Pancreas (tissue), 10 donors: ENCODE data around the gene TRAPPC6A. TPM values are rescaled to one million over a fixed set of nuclear protein-coding genes. Genes with fewer than 3 reads are reported as not detected.

ENCODE experiments used
- ATAC-seq, 4 donors: fragments of 200-7000 bp; cut with Tn5 transposase; one replicate each; pipeline versions ENCODE4 v1.8.0 to v1.9.1; 2020; ENCODE audit warnings: mild to moderate bottlenecking in 4 of 4, moderate library complexity in 4 of 4
- DNase-seq, 6 donors: peaks; one replicate each; pipeline ENCODE4 v3.0.0-alpha.2; 2020
- FAIRE-seq: peaks from 2 replicates; lab custom pipeline; 2012; peaks lifted over from hg19 to GRCh38; lab: Jason Lieb, UNC
- H3K27ac ChIP-seq, 4 donors: fragments of 200-600 bp; sonication (generic); 1 replicate in 3 of 4; 2 replicates in 1 of 4; pipeline versions ENCODE4 v1.5.0 to v1.8.0; 2020
- H3K27me3 ChIP-seq, 4 donors: fragments of 200-600 bp; one replicate each; pipeline ENCODE4 v1.8.0; 2021
- H3K36me3 ChIP-seq, 3 donors: fragments of 200-600 bp; sonication (generic) in 1 of 3; one replicate each; pipeline versions ENCODE4 v1.5.0 to v1.8.0; 2020 to 2021
- H3K4me1 ChIP-seq, 3 donors: fragments of 200-600 bp; one replicate each; pipeline ENCODE4 v1.8.0; 2021
- H3K4me3 ChIP-seq, 4 donors: fragments of 200-600 bp; sonication (generic) in 2 of 4; one replicate each; pipeline versions ENCODE4 v1.5.0 to v1.8.0; 2020 to 2021
- H3K9me3 ChIP-seq, 4 donors: fragments of 200-600 bp; one replicate each; pipeline ENCODE4 v1.8.0; 2021
- CTCF ChIP-seq, 4 donors: fragments of 200-600 bp; sonication (generic) in 3 of 4; IDR thresholded peaks; one replicate each; pipeline versions ENCODE4 v1.5.0 to v1.8.0; 2021; ENCODE audit warnings: antibody characterized with exemption in 4 of 4
- WGBS, 2 donors: extraction: QIAGEN DNeasy Blood & Tissue Kit; methylation state at CpG; one replicate each; pipeline ENCODE4 v1.1.7; 2013; 5-methylcytosine and 5-hydroxymethylcytosine counted together
- intact Hi-C, 3 donors: fragments of 100-400 bp; cut with DNase I; formaldehyde crosslinking; loops; one replicate each; pipeline versions ENCODE4 v1.11.1 to v1.14.2; 2022
- polyA plus RNA-seq, 2 donors: library from polyadenylated mRNA; stranded (reverse); fragments of 200-250 nt; gene quantifications; one replicate each; pipeline ENCODE4 v1.2.3, GENCODE V29; 2013
- total RNA-seq, 6 donors: library from RNA; stranded (reverse); fragmentation: NEBNext Ultra II Directional in 4 of 6; extraction: Animal tissue kit (Norgen Biotek cat#: 25700) in 4 of 6; gene quantifications; one replicate each; pipeline versions ENCODE4 v1.2.1 to v1.2.4, GENCODE V29; 2021 to 2023
- donor health status: healthy with polysubstance abuse.
- donor health status: DM: no; HTN: no; CAD: no; lungs with moderate emphysema.
- donor health status: DM: no; HTN: no; CAD: no.
- donor health status: control.
- donor health status: control.
- donor health status: Bipolar disorder and iron deficiency.
- donor health status: DM: yes; HTN: yes; CAD: no.
- donor health status: DM: no; HTN: no; CAD: no.
- donor health status: DM: no; HTN: no; CAD: no.
- donor health status: DM: yes; HTN: yes; CAD: no.

TRAPPC6A gene
- total and polyA plus RNA-seq, 8 donors, result 9.7 to 37.9 (median 14.1) TPM

GRCh38 chr19:45139286-45140143 lies 38.5 kb downstream of the TRAPPC6A start:
- Histone ChIP-seq H3K9me3 (no peaks in the 10 kb centered on the region), H3K27me3 (no peaks in the 10 kb centered on the region), H3K4me1 (no peaks in the 10 kb centered on the region), H3K36me3 (peaks cover 0 to 11% (median 0%) of the 10 kb centered on the region in 3 donors), H3K4me3 (no peak overlapping the region), H3K27ac (no peak overlapping the region)
- no peak for DNase-seq
- WGBS, 2 donors, result 91 to 93% methylated on average over 24 of the region's 24 CpGs
- intact Hi-C loops, result no loop called here
- FAIRE-seq, result no peak
- no peak for ATAC-seq
- TF ChIP-seq CTCF (IDR thresholded peaks at IDR 0.05), result no peak

GRCh38 chr19:45138303-45138751 lies 39.7 kb downstream of the TRAPPC6A start:
- Histone ChIP-seq H3K27me3 (no peaks in the 10 kb centered on the region), H3K4me1 (no peaks in the 10 kb centered on the region), H3K9me3 (no peaks in the 10 kb centered on the region), H3K36me3 (peaks cover 0 to 11% (median 0%) of the 10 kb centered on the region in 3 donors), H3K4me3 (no peak overlapping the region), H3K27ac (no peak overlapping the region)
- FAIRE-seq (no peak), ATAC-seq (no peak), DNase-seq (no peak)
- no peak for TF ChIP-seq CTCF (IDR thresholded peaks at IDR 0.05)
- intact Hi-C loops, result no loop called here
- WGBS, 2 donors, result 88 to 96% methylated on average over 11 of the region's 11 CpGs

- no peak overlapping the region for H3K4me3 ChIP-seq
- no peak for FAIRE-seq
- ATAC-seq, result peak in 2 of 4 donors; percentile 36 to 51
- TF ChIP-seq CTCF (IDR thresholded peaks at IDR 0.05), result no peak
- no peaks in the 10 kb centered on the region for H3K9me3 ChIP-seq
- H3K27me3 ChIP-seq, result no peaks in the 10 kb centered on the region
- intact Hi-C loops, result no loop called here
- H3K4me1 ChIP-seq, result no peaks in the 10 kb centered on the region
- WGBS, 2 donors, result 83 to 84% methylated on average over 17 of the region's 17 CpGs
- no peak for DNase-seq
- H3K27ac ChIP-seq, result no peak overlapping the region
- H3K36me3 ChIP-seq, result peaks cover 0 to 5% (median 0%) of the 10 kb centered on the region in 3 donors
Observed at GRCh38 chr19:45137179-45137761, 40.8 kb downstream of the TRAPPC6A start.

GRCh38 chr19:45136507-45137178 lies 41.4 kb downstream of the TRAPPC6A start:
- no peaks in the 10 kb centered on the region for H3K9me3 ChIP-seq
- no peak overlapping the region for H3K27ac ChIP-seq
- no peaks in the 10 kb centered on the region for H3K36me3 ChIP-seq
- no peaks in the 10 kb centered on the region for H3K27me3 ChIP-seq
- H3K4me1 ChIP-seq, result no peaks in the 10 kb centered on the region
- DNase-seq (no peak), ATAC-seq (peak in 1 of 4 donors; percentile 6), FAIRE-seq (no peak)
- no peak overlapping the region for H3K4me3 ChIP-seq
- TF ChIP-seq CTCF (IDR thresholded peaks at IDR 0.05), result no peak
- intact Hi-C loops, result no loop called here
- 80 to 85% methylated on average over 12 of the region's 12 CpGs for WGBS, 2 donors
